ENCODE measurements around the gene TEX264.
A peak's percentile ranks its signal among the peaks of the same experiment; 100 is the strongest.
"Not testable (repeated sequence)": the region's sequence is repeated elsewhere in the genome, so short reads cannot be mapped to it uniquely, and the experiment has no call there.

The TEX264 gene

GRCh38 chr3:51670823-51671733 is at the start of gene TEX264:
TSS of gene TEX264 (plus strand) at chr3:51671252. CDS start at chr3:51674305, 3,053 bp downstream.
- peak; percentile 88 to 89 for ATAC-seq (replicated peaks)

DNA sequence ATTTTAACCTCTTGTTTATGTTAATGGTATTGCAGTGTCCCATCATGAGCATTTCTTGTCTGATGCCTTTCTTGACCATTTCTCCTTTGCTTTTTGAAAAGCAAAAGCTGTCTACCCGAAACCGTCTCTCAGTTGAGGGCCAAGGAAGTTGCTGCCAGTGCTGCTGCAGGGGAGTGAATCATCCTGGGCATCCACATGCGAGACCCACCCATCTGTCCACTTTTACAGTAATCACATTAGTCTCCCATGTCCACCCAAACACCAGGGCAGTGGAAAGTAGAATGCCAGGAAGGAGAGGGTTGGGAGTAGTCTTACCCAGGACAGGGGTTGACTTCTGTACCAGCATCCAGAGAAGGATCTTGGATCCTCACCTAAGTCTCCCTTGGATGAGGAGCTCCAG is 48.6 kb upstream of the TEX264 start:
- no peak overlapping the region for H3K27ac Mint-ChIP-seq
- ATAC-seq (replicated peaks): no peak
- no peak for DNase-seq

More at GRCh38 chr3:51670823-51671733, at the start of gene TEX264:
- H3K4me1 Mint-ChIP-seq: peaks cover 42 to 72% of the 10 kb centered on the region in 2 donors
- no peaks in the 10 kb centered on the region for H3K27me3 Mint-ChIP-seq
- H3K4me3 Mint-ChIP-seq: peak within 1 kb of the TSS; percentile 93 to 94
- no peaks in the 10 kb centered on the region for H3K9me3 Mint-ChIP-seq
- peak within 1 kb of the TSS; percentile 96 for H3K27ac Mint-ChIP-seq
- peaks cover 10 to 24% of the 10 kb centered on the region in 2 donors for H3K36me3 Mint-ChIP-seq
- DNase-seq: peak; percentile 89

DNA sequence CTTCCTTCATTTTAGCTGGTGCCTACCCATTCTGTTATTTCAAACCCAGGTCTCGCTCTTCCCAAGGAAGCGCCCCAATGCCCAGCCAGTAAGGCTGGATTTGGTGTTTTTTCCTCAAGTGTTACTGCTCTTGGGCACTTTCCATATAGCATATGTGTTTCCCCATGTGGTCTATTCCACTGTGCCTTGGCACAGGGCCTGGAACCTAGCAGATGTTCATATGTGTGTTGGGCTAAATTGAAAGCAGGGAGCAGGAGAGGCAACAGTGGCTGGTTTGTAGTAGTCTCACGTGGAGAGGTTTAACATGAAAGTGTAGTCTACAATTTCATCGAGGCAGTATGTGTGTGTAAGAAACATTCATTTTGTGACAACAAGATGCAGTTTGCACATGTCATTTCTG is 48.2 kb upstream of the TEX264 start:
- Mint-ChIP-seq H3K9me3 (no peaks in the 10 kb centered on the region), H3K4me1 (peaks cover 11 to 19% of the 10 kb centered on the region in 2 donors), H3K4me3 (no peak overlapping the region), H3K36me3 (peaks cover 6 to 21% of the 10 kb centered on the region in 2 donors), H3K27ac (no peak overlapping the region), H3K27me3 (no peaks in the 10 kb centered on the region)
- ATAC-seq (replicated peaks) (no peak), DNase-seq (no peak)

More for the DNA sequence above, 48.6 kb upstream of the TEX264 start:
- peaks cover 11 to 19% of the 10 kb centered on the region in 2 donors for H3K4me1 Mint-ChIP-seq
- H3K4me3 Mint-ChIP-seq: no peak overlapping the region
- H3K9me3 Mint-ChIP-seq: no peaks in the 10 kb centered on the region
- H3K36me3 Mint-ChIP-seq: peaks cover 4 to 17% of the 10 kb centered on the region in 2 donors
- H3K27me3 Mint-ChIP-seq: no peaks in the 10 kb centered on the region

DNA sequence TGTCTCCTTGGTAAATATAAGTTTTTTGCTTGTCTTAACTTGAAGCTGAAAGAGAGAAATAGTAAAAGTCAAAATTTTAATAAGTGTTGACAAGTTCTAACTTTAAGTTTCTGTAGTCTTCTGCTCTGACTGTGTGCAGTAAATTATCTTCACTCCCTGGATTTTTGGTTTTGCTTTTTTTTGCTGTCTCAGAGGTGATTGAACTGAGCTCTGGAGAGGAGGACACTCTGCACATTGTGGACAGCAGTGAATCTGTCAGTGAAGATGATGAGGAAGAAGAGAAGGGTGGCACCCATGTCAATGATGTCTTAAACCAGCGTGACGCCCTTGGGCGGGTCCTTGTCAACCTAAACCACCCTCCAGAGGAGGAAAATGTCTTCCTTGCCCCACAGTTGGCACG is 40.5 kb upstream of the TEX264 start:
- Mint-ChIP-seq H3K27me3 (no peaks in the 10 kb centered on the region), H3K4me3 (no peak overlapping the region), H3K36me3 (peaks cover 30 to 62% of the 10 kb centered on the region in 2 donors), H3K4me1 (no peaks in the 10 kb centered on the region), H3K9me3 (no peaks in the 10 kb centered on the region), H3K27ac (no peak overlapping the region)
- DNase-seq: no peak
- ATAC-seq (replicated peaks): no peak

DNA sequence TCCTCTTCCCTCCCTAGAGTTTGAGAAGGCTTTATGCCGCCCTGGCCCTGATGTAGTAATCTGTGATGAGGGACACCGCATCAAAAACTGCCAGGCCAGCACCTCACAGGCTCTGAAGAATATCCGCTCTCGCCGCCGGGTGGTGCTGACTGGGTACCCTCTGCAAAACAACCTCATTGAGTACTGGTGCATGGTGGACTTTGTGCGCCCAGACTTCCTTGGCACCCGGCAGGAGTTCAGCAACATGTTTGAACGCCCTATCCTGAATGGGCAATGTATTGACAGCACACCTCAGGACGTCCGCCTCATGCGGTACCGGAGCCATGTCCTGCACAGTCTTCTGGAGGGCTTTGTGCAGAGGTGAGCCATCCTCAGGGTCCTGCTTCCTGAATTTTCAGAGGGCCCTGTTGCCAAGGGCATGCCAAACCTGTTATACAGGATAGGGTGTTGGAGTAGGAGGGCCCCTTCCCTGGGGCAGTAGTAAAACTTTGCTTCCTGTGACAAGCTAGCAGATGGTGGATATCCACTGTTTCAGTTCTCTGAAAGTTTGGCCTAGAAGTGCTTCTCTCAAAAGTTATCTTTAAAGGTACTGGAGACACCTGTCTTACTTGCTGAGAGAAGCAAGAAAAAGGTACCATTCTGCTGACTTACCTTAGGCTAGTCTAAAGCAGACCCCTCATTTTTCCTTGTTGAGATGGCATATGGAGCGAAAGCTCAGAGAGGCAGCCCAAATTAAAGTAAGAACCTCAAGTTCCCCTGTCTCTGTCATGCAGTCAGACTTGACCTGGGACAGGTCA is 33.7 kb upstream of the TEX264 start:
- Mint-ChIP-seq H3K4me3 (no peak overlapping the region), H3K27ac (no peak overlapping the region), H3K36me3 (peaks cover 51 to 71% of the 10 kb centered on the region in 2 donors), H3K9me3 (no peaks in the 10 kb centered on the region), H3K4me1 (no peaks in the 10 kb centered on the region), H3K27me3 (no peaks in the 10 kb centered on the region)
- DNase-seq (no peak), ATAC-seq (replicated peaks) (no peak)

GRCh38 chr3:51637941-51638471 is 33.0 kb upstream of the TEX264 start:
- peaks cover 51 to 75% of the 10 kb centered on the region in 2 donors for H3K36me3 Mint-ChIP-seq
- peak; percentile 14 for DNase-seq

DNA sequence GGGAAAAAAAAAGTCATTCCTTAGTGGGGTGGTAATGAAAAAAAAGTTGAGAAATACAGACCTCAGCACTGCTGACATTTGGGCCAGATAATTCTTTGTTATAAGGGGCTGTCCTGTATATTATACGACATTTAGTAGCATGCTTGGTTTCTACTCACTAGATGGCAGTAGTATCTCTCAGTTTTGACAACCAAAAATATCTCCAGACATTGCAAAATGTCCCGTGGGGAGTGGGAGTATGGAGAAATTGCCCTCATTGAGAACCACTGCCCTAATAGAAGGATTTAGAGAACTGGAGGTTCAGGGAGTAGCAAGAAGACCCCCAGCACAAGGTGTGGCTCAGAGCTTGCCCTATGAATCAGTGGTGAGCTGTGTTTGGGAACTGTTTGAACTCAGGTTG is 28.6 kb upstream of the TEX264 start:
- H3K36me3 Mint-ChIP-seq: peaks cover 65 to 87% of the 10 kb centered on the region in 2 donors
- H3K4me3 Mint-ChIP-seq: no peak overlapping the region
- ATAC-seq (replicated peaks) (peak; percentile 27 to 41), DNase-seq (no peak)
- H3K9me3 Mint-ChIP-seq: no peaks in the 10 kb centered on the region
- H3K4me1 Mint-ChIP-seq: no peaks in the 10 kb centered on the region
- H3K27me3 Mint-ChIP-seq: no peaks in the 10 kb centered on the region
- H3K27ac Mint-ChIP-seq: no peak overlapping the region

More at GRCh38 chr3:51637941-51638471, 33.0 kb upstream of the TEX264 start:
- Mint-ChIP-seq H3K27me3 (no peaks in the 10 kb centered on the region), H3K27ac (no peak overlapping the region), H3K9me3 (no peaks in the 10 kb centered on the region), H3K4me1 (no peaks in the 10 kb centered on the region), H3K4me3 (no peak overlapping the region)
- peak; percentile 90 to 92 for ATAC-seq (replicated peaks)

DNA sequence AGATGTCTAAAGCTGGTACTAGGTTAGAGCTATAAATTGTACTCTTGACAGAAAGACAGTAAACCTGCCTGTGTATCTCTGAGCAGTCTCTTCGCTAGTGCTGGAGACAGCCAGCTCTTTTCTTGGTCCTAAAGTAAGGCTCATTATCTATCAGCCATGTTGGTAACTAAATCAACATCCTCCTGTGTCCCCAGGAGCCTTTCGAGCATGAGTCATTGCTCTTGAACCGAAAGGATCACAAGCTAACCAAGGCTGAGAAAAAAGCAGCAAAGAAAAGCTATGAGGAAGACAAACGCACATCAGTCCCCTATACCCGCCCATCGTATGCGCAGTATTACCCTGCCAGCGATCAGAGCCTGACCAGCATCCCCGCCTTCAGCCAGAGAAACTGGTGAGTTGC is 25.0 kb upstream of the TEX264 start:
- Mint-ChIP-seq H3K9me3 (no peaks in the 10 kb centered on the region), H3K4me3 (no peak overlapping the region), H3K36me3 (peaks cover 70 to 90% of the 10 kb centered on the region in 2 donors), H3K27ac (no peak overlapping the region), H3K4me1 (no peaks in the 10 kb centered on the region), H3K27me3 (no peaks in the 10 kb centered on the region)
- ATAC-seq (replicated peaks) (no peak), DNase-seq (no peak)

GRCh38 chr3:51652103-51652502 is 18.9 kb upstream of the TEX264 start:
- not testable (repeated sequence) for DNase-seq; H3K27me3 Mint-ChIP-seq; H3K4me1 Mint-ChIP-seq; ATAC-seq (replicated peaks); H3K9me3 Mint-ChIP-seq; H3K4me3 Mint-ChIP-seq; H3K27ac Mint-ChIP-seq
- H3K36me3 Mint-ChIP-seq: peaks cover 54 to 66% of the 10 kb centered on the region in 2 donors

- H3K27me3 Mint-ChIP-seq; H3K9me3 Mint-ChIP-seq; H3K4me3 Mint-ChIP-seq; ATAC-seq (replicated peaks); H3K4me1 Mint-ChIP-seq; H3K27ac Mint-ChIP-seq; DNase-seq: not testable (repeated sequence)
- H3K36me3 Mint-ChIP-seq: peaks cover 53 to 67% of the 10 kb centered on the region in 2 donors
Observed at GRCh38 chr3:51653409-51653808, 17.6 kb upstream of the TEX264 start.

- ATAC-seq (replicated peaks) (no peak), DNase-seq (no peak)
- Mint-ChIP-seq H3K4me3 (no peak overlapping the region), H3K4me1 (no peaks in the 10 kb centered on the region), H3K9me3 (peaks cover under 1 to 2% of the 10 kb centered on the region in 2 donors), H3K36me3 (peaks cover 39 to 54% of the 10 kb centered on the region in 2 donors), H3K27me3 (no peaks in the 10 kb centered on the region), H3K27ac (no peak overlapping the region)
Observed at GRCh38 chr3:51657234-51657633, 13.8 kb upstream of the TEX264 start.

GRCh38 chr3:51659942-51660341 is 11.1 kb upstream of the TEX264 start:
- no peak overlapping the region for H3K27ac Mint-ChIP-seq
- ATAC-seq (replicated peaks) (no peak), DNase-seq (no peak)
- peaks cover 46 to 65% of the 10 kb centered on the region in 2 donors for H3K36me3 Mint-ChIP-seq
- H3K9me3 Mint-ChIP-seq: no peaks in the 10 kb centered on the region
- no peaks in the 10 kb centered on the region for H3K27me3 Mint-ChIP-seq
- no peaks in the 10 kb centered on the region for H3K4me1 Mint-ChIP-seq
- H3K4me3 Mint-ChIP-seq: no peak overlapping the region

DNA sequence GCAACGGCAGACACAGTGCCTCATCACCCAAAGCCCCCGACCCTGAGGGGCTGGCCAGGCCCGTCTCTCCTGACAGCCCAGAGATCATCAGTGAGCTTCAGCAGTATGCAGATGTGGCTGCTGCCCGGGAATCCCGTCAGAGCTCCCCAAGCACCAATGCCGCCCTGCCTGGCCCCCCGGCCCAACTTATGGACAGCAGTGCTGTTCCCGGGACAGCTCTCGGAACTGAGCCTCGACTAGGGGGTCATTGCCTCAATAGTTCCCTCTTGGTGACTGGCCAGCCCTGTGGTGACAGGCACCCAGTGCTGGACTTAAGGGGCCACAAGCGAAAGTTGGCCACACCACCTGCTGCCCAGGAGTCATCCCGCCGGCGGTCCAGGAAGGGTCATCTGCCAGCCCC is 8.6 kb upstream of the TEX264 start:
- Mint-ChIP-seq H3K27ac (no peak overlapping the region), H3K36me3 (peaks cover 36 to 54% of the 10 kb centered on the region in 2 donors), H3K27me3 (no peaks in the 10 kb centered on the region), H3K9me3 (no peaks in the 10 kb centered on the region), H3K4me3 (no peak overlapping the region), H3K4me1 (peaks cover 0 to 3% of the 10 kb centered on the region in 2 donors)
- no peak for ATAC-seq (replicated peaks)
- DNase-seq: no peak

DNA sequence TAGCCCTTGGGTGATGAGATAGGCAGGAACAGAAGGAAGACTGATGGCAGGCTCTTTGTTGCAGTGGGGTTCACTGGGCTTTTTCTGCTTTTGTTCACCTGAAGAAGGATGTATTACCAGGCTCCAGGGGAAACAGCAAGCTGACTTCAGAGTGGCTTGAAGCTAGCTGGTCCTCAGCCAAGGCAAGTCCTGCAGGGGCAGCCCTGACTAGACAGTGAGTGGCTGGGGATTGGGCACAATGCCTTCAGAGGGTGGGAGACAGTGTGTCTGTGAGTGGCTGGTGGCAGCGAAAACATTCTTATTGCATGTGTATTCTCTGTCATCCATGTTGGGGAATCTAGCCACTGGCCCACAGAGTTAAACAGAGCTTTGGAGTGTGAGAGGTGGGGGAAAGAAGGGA is 2.3 kb upstream of the TEX264 start:
- Mint-ChIP-seq H3K27me3 (no peaks in the 10 kb centered on the region), H3K27ac (no peak overlapping the region), H3K36me3 (peaks cover under 1 to 11% of the 10 kb centered on the region in 2 donors), H3K4me3 (no peak overlapping the region), H3K4me1 (peaks cover 27 to 49% of the 10 kb centered on the region in 2 donors), H3K9me3 (no peaks in the 10 kb centered on the region)
- no peak for ATAC-seq (replicated peaks)
- DNase-seq: no peak
